ACHN (cell line): ENCODE measurements around the gene MRAP.
"Not testable (repeated sequence)": the region's sequence is repeated elsewhere in the genome, so short reads cannot be mapped to it uniquely, and the experiment has no call there.

ENCODE experiments used
- DNase-seq: peaks from one replicate; pipeline ENCODE4 v3.0.0-alpha.2; 2015
- in situ Hi-C: cut with HindIII; loops from 2 replicates; pipeline ENCODE4 v1.10.0; 2017; ENCODE audit warnings: low sequenced_read_pairs, low pct_ligation_motif_present, low pct_unique_long_range_greater_than_20kb

Gene MRAP

DNA sequence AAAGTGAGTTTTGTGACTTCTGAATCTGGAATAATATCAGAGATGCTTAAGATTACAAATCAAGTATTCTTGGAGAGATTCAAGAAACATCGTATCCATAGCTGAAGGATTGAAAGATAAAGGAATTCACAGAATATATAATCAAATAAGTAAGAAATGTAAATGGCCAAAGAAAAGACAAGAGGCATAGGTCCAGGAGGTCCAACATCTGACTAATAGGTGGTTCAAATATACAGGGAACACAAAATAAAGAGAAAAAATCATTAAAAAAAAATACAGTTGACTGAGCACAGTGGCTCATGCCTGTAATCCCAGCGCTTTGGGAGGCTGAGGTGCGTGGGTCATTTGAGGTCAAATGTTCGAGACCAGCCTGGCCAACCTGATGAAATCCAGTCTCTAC, 13.2 kb upstream of the MRAP start:
- no peak for DNase-seq
- in situ Hi-C loops: no loop called here

- DNase-seq: no peak
- in situ Hi-C loops: no loop called here
Measured at GRCh38 chr21:32297449-32297848, 1.2 kb upstream of the MRAP start.

- in situ Hi-C loops: no loop called here
- DNase-seq: no peak
Measured at GRCh38 chr21:32298148-32298559, 501 bp upstream of the MRAP start.

DNA sequence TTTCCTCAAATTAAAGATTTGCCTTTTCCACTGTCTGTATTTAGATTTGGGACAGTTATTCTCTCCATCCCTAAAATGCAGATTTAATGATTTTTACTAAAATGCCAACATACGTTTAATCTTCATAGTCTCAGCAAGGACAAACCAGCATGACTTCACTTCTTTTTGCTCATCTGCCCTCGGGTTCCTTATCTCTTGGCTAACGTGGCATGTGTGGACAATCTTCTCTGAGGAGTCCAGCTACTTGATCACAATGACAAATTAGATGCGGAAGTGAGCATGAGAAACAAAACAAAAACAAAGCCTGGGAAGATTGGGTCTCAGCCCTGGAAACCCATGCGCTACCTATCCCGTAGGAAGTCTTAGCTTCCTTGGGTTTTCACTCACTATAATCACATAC, 1.0 kb downstream of the MRAP start:
- in situ Hi-C loops: no loop called here

DNA sequence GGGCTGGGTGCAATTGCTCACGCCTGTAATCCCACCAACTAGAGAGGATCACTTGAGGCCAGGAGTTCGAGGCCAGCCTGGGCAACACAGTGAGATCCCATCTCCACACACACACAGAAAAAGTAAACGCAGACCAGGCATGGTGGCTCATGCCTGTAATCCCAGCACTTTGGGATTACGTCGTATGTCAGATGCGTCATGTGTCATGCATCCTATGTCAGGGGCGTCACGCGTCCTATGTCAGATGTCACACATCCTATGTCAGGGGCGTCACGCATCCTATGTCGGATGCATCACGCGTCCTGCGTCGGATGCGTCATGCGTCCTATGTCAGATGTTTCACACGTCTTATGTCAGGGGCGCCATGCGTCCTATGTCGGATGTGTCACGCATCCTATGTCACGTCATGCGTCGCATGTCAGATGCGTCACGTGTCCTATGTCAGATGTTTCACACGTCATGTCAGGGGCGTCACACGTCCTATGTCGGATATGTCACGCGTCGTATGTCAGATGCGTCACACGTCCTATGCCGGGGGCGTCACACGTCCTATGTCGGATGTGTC, 1.5 kb downstream of the MRAP start:
- in situ Hi-C loops: no loop called here
- no peak for DNase-seq

More for the DNA sequence above, 1.0 kb downstream of the MRAP start:
- no peak for DNase-seq

DNA sequence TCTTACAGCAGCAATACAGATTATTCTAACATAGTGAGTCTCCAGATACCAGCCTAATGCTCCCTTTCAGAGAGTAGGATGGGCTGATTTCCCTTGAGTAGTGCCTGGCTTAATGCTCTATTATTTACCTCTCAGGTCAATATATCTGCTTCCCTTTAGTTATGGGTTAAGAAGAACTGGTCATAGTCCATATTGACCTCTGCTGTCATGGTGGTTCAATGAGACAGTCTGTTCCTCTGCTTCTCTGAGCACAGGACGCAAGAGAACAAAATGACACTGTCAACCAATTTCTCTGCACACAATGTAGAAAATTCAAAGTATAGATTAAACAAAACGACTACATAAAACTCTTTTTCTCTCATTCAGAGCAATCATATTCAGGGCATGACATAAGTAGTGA, 2.9 kb downstream of the MRAP start:
- in situ Hi-C loops: no loop called here
- DNase-seq: no peak

GRCh38 chr21:32302560-32302959, 3.9 kb downstream of the MRAP start:
- in situ Hi-C loops: no loop called here
- no peak for DNase-seq

DNA sequence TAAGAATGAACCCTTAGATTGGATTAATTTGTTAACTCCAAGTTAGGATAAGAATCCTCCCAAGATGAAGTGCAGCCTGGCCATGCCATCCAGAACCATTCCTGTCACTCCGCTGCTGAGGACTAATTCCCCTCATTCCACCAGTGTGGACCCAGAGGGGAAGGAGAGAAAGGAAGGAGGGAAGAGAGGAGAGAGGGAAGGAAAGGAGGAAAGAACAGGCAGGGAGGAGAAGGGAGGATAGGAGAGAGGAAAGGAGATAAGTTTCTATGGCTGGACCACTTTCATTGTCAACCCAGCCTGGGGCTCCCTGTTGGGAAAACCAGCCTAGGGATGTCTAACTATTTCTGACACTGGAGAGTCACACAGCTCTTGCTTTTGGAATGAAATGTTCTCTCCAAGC, 4.7 kb downstream of the MRAP start:
- in situ Hi-C loops: no loop called here
- DNase-seq: no peak

GRCh38 chr21:32304998-32305397, 6.3 kb downstream of the MRAP start:
- no peak for DNase-seq
- in situ Hi-C loops: no loop called here

- in situ Hi-C loops: no loop called here
- no peak for DNase-seq
Measured at GRCh38 chr21:32306021-32306780, 7.5 kb downstream of the MRAP start.

DNA sequence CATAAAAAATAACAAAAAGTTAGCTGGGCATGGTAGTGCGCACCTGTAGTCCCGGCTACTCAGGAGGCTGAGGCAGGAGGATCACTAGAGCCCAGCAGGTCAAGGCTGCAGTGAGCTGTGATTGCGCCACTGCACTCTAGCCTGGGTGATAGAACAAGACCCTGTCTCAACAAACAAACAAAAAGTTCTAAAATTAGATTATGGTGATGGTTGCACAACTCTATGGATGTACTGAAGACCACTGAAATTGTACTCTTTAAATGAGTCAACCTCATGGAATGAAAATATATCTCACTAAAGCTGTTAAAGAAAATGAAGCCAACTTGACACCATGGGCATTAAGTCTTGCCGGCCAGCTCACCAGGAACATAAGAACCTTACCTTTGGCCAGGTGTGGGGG, 9.1 kb downstream of the MRAP start:
- no peak for DNase-seq
- in situ Hi-C loops: no loop called here

GRCh38 chr21:32308696-32309095, 10.0 kb downstream of the MRAP start:
- in situ Hi-C loops: no loop called here
- DNase-seq: no peak

DNA sequence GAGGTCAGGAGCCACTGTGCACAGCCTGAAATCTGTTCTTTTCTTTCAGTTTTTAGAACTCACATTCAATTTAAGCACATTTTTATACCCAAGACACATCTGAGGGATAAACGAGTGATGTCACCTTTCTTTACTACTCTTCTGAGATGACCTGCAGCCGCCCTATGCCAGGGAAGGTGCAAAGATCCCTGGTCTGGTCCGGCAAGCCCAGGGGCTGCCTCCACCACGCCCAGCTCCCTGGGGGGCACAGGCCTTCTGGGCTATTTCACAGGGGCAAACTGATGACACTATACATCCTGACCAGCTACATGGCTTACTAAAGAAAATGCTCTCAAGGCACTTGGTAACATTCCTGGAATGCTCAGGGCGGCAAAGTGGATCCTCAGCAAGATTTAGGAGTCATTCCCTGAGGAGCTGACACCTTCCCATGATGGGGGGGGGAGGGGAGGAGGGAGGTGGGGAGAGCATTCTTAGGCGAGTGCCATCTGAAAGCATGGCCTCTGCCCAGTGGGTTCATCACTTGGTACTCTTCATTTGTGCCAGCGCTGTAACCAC, 11.3 kb downstream of the MRAP start:
- in situ Hi-C loops: no loop called here
- DNase-seq: no peak

- DNase-seq, in situ Hi-C loops: not testable (repeated sequence)
Measured at GRCh38 chr21:32310976-32311375, 12.3 kb downstream of the MRAP start.

- DNase-seq: no peak
- in situ Hi-C loops: no loop called here
Measured at GRCh38 chr21:32311621-32312020, 13.0 kb downstream of the MRAP start.

- in situ Hi-C loops: no loop called here
- DNase-seq: no peak
Measured at GRCh38 chr21:32312326-32312725, 13.7 kb downstream of the MRAP start.

- in situ Hi-C loops: no loop called here
- DNase-seq: no peak
Measured at GRCh38 chr21:32312976-32313375, 14.3 kb downstream of the MRAP start.

DNA sequence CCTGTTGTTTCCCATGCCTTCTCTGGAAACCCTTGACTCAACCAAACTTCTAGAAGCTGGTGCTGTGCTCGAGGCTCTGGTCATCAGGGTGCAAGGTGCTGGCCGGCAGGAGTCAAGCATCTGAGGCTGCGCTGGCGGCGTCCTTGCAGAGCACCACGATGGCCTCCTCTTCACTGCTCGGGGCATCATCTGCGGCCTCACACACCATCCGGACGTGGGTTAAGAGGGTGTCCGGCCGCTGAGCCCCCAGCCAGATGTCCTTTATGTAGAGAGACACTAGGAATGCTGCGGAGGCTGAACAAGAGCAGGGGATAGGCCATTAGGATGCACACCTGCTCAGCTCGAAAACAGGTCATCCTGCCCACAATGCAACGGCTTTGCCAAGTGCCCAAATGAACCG, 16.2 kb downstream of the MRAP start:
- no peak for DNase-seq

GRCh38 chr21:32315511-32316281, 17.0 kb downstream of the MRAP start:
- in situ Hi-C loops: no loop called here
- DNase-seq: no peak

More for the DNA sequence above, 16.2 kb downstream of the MRAP start:
- in situ Hi-C loops: no loop called here
